RPMI7951 (cell line): ENCODE data around the gene POTEC. TPM values are rescaled to one million over a fixed set of nuclear protein-coding genes. Genes with fewer than 3 reads are reported as not detected.
"Not testable (repeated sequence)": the region's sequence is repeated elsewhere in the genome, so short reads cannot be mapped to it uniquely, and the experiment has no call there.

ENCODE experiments used
- DNase-seq: peaks from one replicate; pipeline ENCODE4 v3.0.0-alpha.2; 2012; ENCODE audit warnings: low read depth
- total RNA-seq: library from RNA; depleted of rRNA; stranded (reverse); fragments of >200 nt; shearing (Covaris generic); gene quantifications from 2 replicates; pipeline ENCODE4 v1.2.3, GENCODE V29; 2014; rRNA removed

Gene POTEC
- not detected in 2 replicates for total RNA-seq

DNA sequence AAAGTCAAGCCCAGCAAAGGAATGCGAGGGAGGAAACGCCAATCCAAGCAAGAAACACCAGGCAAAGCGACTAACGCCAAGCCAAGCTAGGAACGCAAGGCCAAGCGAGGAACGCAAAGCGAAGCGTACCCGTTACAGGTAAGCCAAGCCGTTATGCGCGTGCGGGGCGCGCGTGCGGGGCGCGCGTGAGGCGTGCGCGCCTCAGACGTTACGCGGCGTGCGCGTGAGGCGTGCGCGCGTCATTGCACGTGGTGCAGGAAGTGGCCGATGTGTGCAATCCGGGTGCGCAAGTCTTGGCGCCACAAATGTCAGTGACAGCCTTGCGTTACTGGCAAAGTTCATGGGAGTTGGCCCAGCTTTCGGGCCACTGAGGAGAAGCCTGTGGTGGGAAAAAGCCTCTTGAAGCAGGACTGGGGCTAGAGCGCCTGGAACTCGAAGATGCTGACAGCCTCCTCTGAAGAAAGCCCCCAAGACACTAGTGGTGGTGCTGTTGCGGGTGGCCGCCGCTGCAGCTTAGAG lies at the start of gene POTEC:
POTEC (minus strand) TSS at position 155 of the 519 bp plus-strand sequence. CDS start 454 bp downstream, outside the sequence.
- DNase-seq = not testable (repeated sequence)

DNA sequence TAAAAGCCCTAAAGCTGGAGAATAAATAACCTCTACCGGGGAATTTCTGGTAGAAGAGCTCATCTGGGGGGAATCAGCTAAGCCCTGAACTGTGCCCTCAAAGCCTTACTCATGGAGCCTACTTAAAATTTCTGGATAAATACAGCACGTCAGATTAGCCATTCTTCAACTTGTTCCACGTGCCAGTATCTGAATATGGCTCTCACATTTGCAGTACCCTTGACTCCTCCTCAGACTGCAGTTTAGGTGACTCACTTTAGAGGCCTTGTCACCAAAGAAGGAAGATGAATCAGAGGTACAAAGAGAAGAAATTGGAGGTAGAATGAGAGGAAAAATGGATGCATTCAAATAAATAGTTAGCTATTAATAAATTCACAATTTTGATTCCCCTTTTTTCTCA lies 34.6 kb upstream of the POTEC start:
- DNase-seq = peak; percentile 57

DNA sequence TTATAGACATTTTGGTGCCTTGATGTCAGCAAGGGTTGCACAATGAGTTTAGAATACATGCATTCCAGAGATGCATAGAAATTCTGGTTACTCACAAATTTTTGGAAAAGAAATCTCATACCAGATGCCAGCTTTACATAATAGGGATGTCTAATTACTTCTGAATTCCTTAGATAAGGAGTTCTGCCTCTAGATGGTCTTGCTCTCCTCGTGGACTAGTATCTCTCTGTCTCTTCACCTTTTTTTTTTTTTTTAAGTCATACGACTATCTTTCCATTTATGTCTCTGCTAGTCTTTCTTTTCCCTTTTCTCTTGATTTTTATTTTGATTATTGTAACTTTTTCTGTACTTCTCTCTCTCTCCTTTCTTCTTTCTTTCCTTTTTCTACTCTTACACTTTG lies 16.1 kb upstream of the POTEC start:
- DNase-seq = peak; percentile 55

- peak; percentile 71 for DNase-seq
Observed at GRCh38 chr18:14531659-14532058, 11.7 kb downstream of the POTEC start.

GRCh38 chr18:14510707-14511106 lies 32.7 kb downstream of the POTEC start:
- DNase-seq = peak; percentile 54

DNA sequence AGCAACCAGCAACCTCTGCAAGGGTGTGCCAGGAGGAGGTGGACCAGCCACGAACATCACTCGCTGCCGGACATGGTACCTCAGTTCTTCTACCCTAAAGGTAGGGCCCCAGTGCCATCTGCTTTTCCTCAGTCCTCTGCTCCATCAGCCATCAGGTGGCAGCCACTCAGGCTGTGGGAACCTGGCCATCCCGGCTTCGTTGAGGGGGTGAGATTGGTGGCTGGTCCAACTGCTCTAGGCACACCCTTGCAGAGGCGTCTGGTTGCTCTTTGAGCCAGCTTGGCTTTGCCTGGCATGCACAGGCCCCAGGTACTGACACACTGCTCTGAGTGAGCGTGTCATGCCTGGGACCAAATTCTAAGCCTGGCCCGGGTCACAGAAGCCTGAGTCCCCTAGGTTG lies 39.7 kb downstream of the POTEC start:
- DNase-seq = not testable (repeated sequence)

DNA sequence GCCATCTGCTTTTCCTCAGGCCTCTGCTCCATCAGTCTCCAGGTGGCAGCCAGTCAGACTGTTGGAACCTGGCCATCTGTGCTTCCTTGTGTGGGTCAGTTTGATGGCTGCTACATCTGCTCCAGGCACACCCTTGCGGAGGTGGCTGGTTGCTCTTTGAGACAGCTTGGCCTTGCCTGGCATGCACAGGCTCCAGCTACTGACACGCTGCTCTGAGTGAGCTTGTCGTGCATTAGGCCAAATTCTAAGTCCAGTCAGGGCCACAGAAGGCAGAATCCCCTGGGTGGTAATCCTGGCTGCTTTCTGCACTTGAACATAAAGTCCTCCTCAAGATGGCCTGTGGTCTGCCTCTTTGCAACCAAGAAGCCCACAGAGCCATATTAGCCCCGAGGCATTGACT lies 41.5 kb downstream of the POTEC start:
- DNase-seq = peak; percentile 39

GRCh38 chr18:14489256-14490014 lies 54.0 kb downstream of the POTEC start:
- not testable (repeated sequence) for DNase-seq

DNA sequence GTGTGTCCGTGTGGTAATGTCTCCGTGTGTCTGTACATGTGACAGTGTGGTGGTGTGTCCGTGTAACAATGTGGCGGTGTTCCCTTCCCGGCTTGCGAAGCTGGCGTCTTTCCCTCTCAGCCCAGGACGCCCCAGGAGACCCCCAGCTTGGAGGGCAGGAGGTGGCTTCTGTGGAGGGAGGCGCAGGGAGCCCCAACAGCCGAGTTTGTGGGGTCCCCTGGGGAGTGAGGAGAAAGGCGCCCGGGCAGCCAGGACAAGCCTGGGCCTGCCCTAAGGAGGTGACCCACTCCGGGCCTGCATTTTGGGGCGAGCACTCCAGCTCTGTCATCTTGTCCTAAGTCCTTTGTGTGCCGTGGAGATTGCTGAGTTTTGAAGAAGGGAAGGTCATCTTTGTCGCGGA lies 54.6 kb downstream of the POTEC start:
- not testable (repeated sequence) for DNase-seq

- DNase-seq = not testable (repeated sequence)
Observed at GRCh38 chr18:14486926-14487580, 56.3 kb downstream of the POTEC start.

GRCh38 chr18:14479076-14479475 lies 64.3 kb downstream of the POTEC start:
- DNase-seq = not testable (repeated sequence)

DNA sequence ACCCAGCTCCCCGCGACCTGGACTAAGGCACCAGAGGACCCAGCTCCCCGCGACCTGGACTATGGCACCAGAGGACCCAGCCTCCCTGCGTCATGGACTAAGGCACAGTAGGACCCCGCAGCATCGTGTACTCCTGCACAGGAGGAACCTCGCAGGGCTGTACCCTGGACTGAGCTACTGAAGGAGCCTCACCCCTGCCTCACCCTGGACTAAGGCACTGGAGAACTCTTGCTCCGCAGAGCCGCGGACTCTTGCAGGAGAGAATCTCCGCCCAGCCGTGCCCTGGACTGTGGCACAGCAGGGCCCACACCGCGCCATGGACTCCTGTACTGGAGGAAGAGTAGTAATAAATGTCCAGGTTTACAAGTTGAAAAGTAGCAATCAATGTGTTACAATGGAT lies 67.9 kb downstream of the POTEC start:
- DNase-seq = not testable (repeated sequence)

- DNase-seq = not testable (repeated sequence)
Observed at GRCh38 chr18:14474752-14475151, 68.6 kb downstream of the POTEC start.

DNA sequence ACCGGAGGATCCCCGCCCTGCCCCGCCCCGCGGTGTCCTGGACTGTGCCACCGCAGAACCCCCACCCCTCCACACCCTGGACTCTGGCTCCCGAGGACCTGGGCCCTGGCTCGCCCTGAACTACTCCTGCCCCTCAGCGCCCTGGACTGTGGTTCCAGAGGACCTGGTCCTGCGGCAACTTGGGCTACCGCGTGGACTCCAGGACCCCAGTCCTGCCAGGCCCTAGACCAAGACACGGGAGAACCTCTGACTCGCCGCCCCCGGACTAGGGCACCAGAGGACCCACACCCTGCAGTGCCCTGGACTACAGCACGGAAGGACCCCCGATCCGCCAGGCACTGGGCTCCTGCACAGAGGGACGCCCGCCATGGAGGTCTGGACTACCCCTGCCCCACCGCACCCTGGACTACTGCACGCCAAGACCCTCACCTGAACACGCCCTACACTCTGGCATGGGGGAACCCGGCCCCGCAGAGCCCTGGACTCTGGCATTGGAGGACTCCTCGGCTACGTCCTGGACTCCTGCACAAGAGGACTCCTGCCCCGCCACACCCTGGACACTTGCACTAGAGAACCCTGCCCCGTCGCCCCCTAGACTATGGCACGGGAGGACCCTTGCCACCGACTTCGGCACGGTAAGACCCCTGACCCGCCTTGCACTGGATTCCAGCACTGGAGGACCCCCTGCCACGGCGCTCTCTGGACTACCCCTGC lies 69.2 kb downstream of the POTEC start:
- DNase-seq = not testable (repeated sequence)

GRCh38 chr18:14473250-14474006 lies 70.0 kb downstream of the POTEC start:
- DNase-seq = peak; percentile 68

- peak; percentile 40 for DNase-seq
Observed at GRCh38 chr18:14471286-14471685, 72.1 kb downstream of the POTEC start.

DNA sequence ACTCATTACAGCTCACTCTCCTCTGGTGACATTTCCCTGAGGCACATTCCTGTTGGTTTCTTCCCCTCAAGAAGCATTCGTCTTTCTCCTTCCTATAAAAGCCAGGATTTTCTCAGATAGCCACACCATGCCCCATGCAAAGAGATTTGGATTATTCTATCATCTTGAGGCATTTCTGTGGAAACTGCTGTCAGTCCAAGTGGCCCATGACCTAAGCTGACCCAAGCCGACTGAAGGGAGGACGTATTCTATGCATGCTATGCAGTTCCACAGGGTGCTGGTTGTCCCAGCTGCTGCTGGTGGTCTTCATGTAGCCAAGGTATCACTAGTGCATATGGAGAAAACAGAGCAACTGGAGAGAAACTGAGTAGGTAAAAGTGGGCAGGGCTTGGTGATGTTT lies 73.0 kb downstream of the POTEC start:
- DNase-seq = peak; percentile 68

DNA sequence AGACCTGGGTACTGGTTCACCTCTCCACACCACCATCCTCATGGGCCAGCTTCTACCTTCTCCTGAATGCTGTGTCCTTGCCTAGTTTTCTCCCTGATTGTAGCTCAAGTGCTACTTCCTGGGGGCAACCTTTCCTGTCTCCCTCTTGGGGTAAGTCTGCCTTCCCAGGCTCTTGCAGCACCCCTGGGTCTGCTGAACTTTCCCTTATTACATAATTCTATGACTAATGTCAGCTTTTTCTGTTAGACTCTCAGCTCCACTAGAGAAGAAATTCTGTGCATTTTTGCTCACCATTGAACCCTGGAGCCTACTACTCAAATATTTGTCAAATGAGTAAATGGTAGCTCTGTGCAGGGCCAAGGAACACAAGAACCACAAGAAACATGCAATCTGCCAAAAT lies 73.4 kb downstream of the POTEC start:
- peak; percentile 95 for DNase-seq

- not testable (repeated sequence) for DNase-seq
Observed at GRCh38 chr18:14465989-14466388, 77.4 kb downstream of the POTEC start.
